Duodenal mucosa (tissue), 2 donors: Measurements from ENCODE around the gene TRPM1.
A peak's percentile ranks its signal among the peaks of the same experiment; 100 is the strongest.

Experiments used
- H3K27ac ChIP-seq: one replicate; pipeline ENCODE4 v1.7.0; 2013; ENCODE audit warnings: low read depth, low read length
- H3K27me3 ChIP-seq, 2 donors: one replicate each; pipeline ENCODE4 v1.7.0; 2013; ENCODE audit warnings: low read length in 2 of 2, control low read depth in 1 of 2; ENCODE audit not compliant: insufficient read depth in 2 of 2, control insufficient read depth in 1 of 2
- H3K36me3 ChIP-seq, 2 donors: one replicate each; pipeline ENCODE4 v1.7.0; 2013; ENCODE audit warnings: low read length in 2 of 2, control low read depth in 1 of 2; ENCODE audit not compliant: insufficient read depth in 2 of 2, control insufficient read depth in 1 of 2
- H3K4me1 ChIP-seq, 2 donors: one replicate each; pipeline ENCODE4 v1.7.0; 2013; ENCODE audit warnings: low read length in 2 of 2, control low read depth in 1 of 2; ENCODE audit not compliant: insufficient read depth in 2 of 2, control insufficient read depth in 1 of 2
- H3K4me3 ChIP-seq, 2 donors: one replicate each; pipeline ENCODE4 v1.7.0; 2013; ENCODE audit warnings: low read length in 2 of 2, low read depth in 1 of 2
- H3K9ac ChIP-seq, 2 donors: one replicate each; pipeline ENCODE4 v1.7.0; 2013; ENCODE audit warnings: low read length in 2 of 2, low read depth in 1 of 2
- H3K9me3 ChIP-seq, 2 donors: one replicate each; pipeline ENCODE4 v1.7.0; 2013; ENCODE audit warnings: low read length in 2 of 2, control low read depth in 1 of 2; ENCODE audit not compliant: control insufficient read depth in 1 of 2

The TRPM1 gene

GRCh38 chr15:31010036-31010435, 91.5 kb downstream of the TRPM1 start:
- Histone ChIP-seq H3K9me3 (peaks cover 0 to 8% of the 10 kb centered on the region in 2 donors), H3K4me3 (no peak overlapping the region), H3K27ac (no peak overlapping the region)

GRCh38 chr15:31005660-31006059, 95.9 kb downstream of the TRPM1 start:
- Histone ChIP-seq H3K9ac (no peak overlapping the region), H3K27ac (no peak overlapping the region), H3K4me3 (no peak overlapping the region)

More at GRCh38 chr15:31010036-31010435, 91.5 kb downstream of the TRPM1 start:
- Histone ChIP-seq H3K9ac (no peak overlapping the region), H3K36me3 (no peaks in the 10 kb centered on the region), H3K4me1 (no peaks in the 10 kb centered on the region), H3K27me3 (no peaks in the 10 kb centered on the region)

GRCh38 chr15:31004220-31004733, 97.2 kb downstream of the TRPM1 start:
- Histone ChIP-seq H3K4me1 (no peaks in the 10 kb centered on the region), H3K9me3 (no peaks in the 10 kb centered on the region), H3K27ac (no peak overlapping the region), H3K4me3 (no peak overlapping the region), H3K27me3 (no peaks in the 10 kb centered on the region), H3K36me3 (no peaks in the 10 kb centered on the region), H3K9ac (no peak overlapping the region)

More at GRCh38 chr15:31005660-31006059, 95.9 kb downstream of the TRPM1 start:
- no peaks in the 10 kb centered on the region for H3K36me3 ChIP-seq
- H3K9me3 ChIP-seq, result no peaks in the 10 kb centered on the region
- no peaks in the 10 kb centered on the region for H3K4me1 ChIP-seq
- no peaks in the 10 kb centered on the region for H3K27me3 ChIP-seq

- no peak overlapping the region for H3K9ac ChIP-seq
- no peaks in the 10 kb centered on the region for H3K9me3 ChIP-seq
- H3K27me3 ChIP-seq, result no peaks in the 10 kb centered on the region
- H3K4me1 ChIP-seq, result no peaks in the 10 kb centered on the region
- H3K36me3 ChIP-seq, result no peaks in the 10 kb centered on the region
- H3K4me3 ChIP-seq, result no peak overlapping the region
- no peak overlapping the region for H3K27ac ChIP-seq
Measured at GRCh38 chr15:31001702-31002101, 99.8 kb downstream of the TRPM1 start.

- Histone ChIP-seq H3K36me3 (no peaks in the 10 kb centered on the region), H3K27me3 (no peaks in the 10 kb centered on the region)
Measured at GRCh38 chr15:30999729-31000128, 101.8 kb downstream of the TRPM1 start.

GRCh38 chr15:30997270-30997669, 104.3 kb downstream of the TRPM1 start:
- H3K36me3 ChIP-seq, result no peaks in the 10 kb centered on the region
- H3K9ac ChIP-seq, result no peak overlapping the region
- no peak overlapping the region for H3K4me3 ChIP-seq
- H3K27ac ChIP-seq, result no peak overlapping the region
- H3K27me3 ChIP-seq, result no peaks in the 10 kb centered on the region
- H3K9me3 ChIP-seq, result no peaks in the 10 kb centered on the region
- H3K4me1 ChIP-seq, result peaks cover 0 to 4% of the 10 kb centered on the region in 2 donors

More at GRCh38 chr15:30999729-31000128, 101.8 kb downstream of the TRPM1 start:
- Histone ChIP-seq H3K9me3 (no peaks in the 10 kb centered on the region), H3K4me3 (no peak overlapping the region), H3K9ac (no peak overlapping the region), H3K27ac (no peak overlapping the region), H3K4me1 (no peaks in the 10 kb centered on the region)

- H3K9ac ChIP-seq, result peak overlapping the region; percentile 91 to 95
- H3K36me3 ChIP-seq, result peaks cover 0 to 5% of the 10 kb centered on the region in 2 donors
- no peaks in the 10 kb centered on the region for H3K27me3 ChIP-seq
- peak overlapping the region; percentile 86 to 92 for H3K4me3 ChIP-seq
- no peaks in the 10 kb centered on the region for H3K9me3 ChIP-seq
- peak overlapping the region; percentile 96 for H3K27ac ChIP-seq
- peaks cover 15 to 20% of the 10 kb centered on the region in 2 donors for H3K4me1 ChIP-seq
Measured at GRCh38 chr15:30992249-30992864, 109.2 kb downstream of the TRPM1 start.

- Histone ChIP-seq H3K9ac (peak within 1 kb of the TSS; percentile 96 to 99), H3K4me3 (peak within 1 kb of the TSS; percentile 92 to 98), H3K36me3 (peaks cover 3 to 13% of the 10 kb centered on the region in 2 donors), H3K27ac (peak within 1 kb of the TSS; percentile 96), H3K27me3 (no peaks in the 10 kb centered on the region), H3K4me1 (peaks cover 20 to 21% of the 10 kb centered on the region in 2 donors), H3K9me3 (no peaks in the 10 kb centered on the region)
Measured at GRCh38 chr15:30991255-30992235, 110.0 kb downstream of the TRPM1 start, which contains the start of gene MTMR10. MTMR10 (minus strand) TSS chr15:30991628; CDS start chr15:30991506, 122 bp downstream.

- Histone ChIP-seq H3K9ac (peak overlapping the region; percentile 96 to 99), H3K36me3 (peaks cover 7 to 19% of the 10 kb centered on the region in 2 donors), H3K27ac (peak overlapping the region; percentile 96), H3K9me3 (no peaks in the 10 kb centered on the region), H3K4me3 (peak overlapping the region; percentile 92 to 98), H3K27me3 (no peaks in the 10 kb centered on the region), H3K4me1 (peaks cover 25% of the 10 kb centered on the region in 2 donors)
Measured at GRCh38 chr15:30990446-30991254, 110.9 kb downstream of the TRPM1 start.
